Chondrocyte (in vitro differentiated cells): ENCODE results near the gene SLC2A1. TPM values are rescaled to one million over a fixed set of nuclear protein-coding genes. Genes with fewer than 3 reads are reported as not detected.

Experiments used
- DNase-seq: peaks from one replicate; pipeline ENCODE4 v3.0.0; 2021; ENCODE audit warnings: mixed read lengths, low spot score
- H3K27ac Mint-ChIP-seq: one replicate; pipeline ENCODE4 v1.8.0; 2021; ENCODE audit warnings: mild to moderate bottlenecking, moderate library complexity, mixed read lengths; ENCODE audit not compliant: unreplicated experiment
- H3K27me3 Mint-ChIP-seq: 2 replicates; pipeline ENCODE4 v1.8.0; 2021; ENCODE audit warnings: low read depth, mixed read lengths
- H3K36me3 Mint-ChIP-seq: 2 replicates; pipeline ENCODE4 v1.8.0; 2021; ENCODE audit warnings: low read depth, mixed read lengths
- H3K4me1 Mint-ChIP-seq: 2 replicates; pipeline ENCODE4 v1.8.0; 2021; ENCODE audit warnings: low read depth, mild to moderate bottlenecking, mixed read lengths
- H3K4me3 Mint-ChIP-seq: one replicate; pipeline ENCODE4 v1.8.0; 2021; ENCODE audit warnings: mild to moderate bottlenecking, moderate library complexity, mixed read lengths; ENCODE audit not compliant: unreplicated experiment
- H3K9me3 Mint-ChIP-seq: 2 replicates; pipeline ENCODE4 v1.8.0; 2021; ENCODE audit warnings: low read depth, mixed read lengths
- CTCF ChIP-seq: fragments of 200-600 bp; sonication (generic); IDR thresholded peaks from 2 replicates; pipeline ENCODE4 v1.5.0; 2021; ENCODE audit warnings: antibody characterized with exemption, mild to moderate bottlenecking, moderate library complexity
- total RNA-seq: library from RNA; stranded (reverse); gene quantifications from 3 replicates; pipeline ENCODE4 v1.2.1, GENCODE V29; 2021

Gene SLC2A1
- total RNA-seq, 1 donor from 2014 or later: 190 TPM

- Mint-ChIP-seq H3K27me3 (no peaks in the 10 kb centered on the region), H3K4me1 (peaks cover 32% of the 10 kb centered on the region), H3K4me3 (no peak overlapping the region), H3K36me3 (peaks cover 7% of the 10 kb centered on the region), H3K27ac (no peak overlapping the region), H3K9me3 (no peaks in the 10 kb centered on the region)
- no peak for DNase-seq
- TF ChIP-seq CTCF: no peak
Measured at GRCh38 chr1:42974767-42975437, 16.2 kb upstream of the SLC2A1 start.

- no peak overlapping the region for H3K27ac Mint-ChIP-seq
- H3K36me3 Mint-ChIP-seq: peaks cover 7% of the 10 kb centered on the region
- TF ChIP-seq CTCF: no peak
- H3K4me1 Mint-ChIP-seq: peaks cover 24% of the 10 kb centered on the region
- no peak for DNase-seq
- H3K4me3 Mint-ChIP-seq: no peak overlapping the region
- H3K27me3 Mint-ChIP-seq: no peaks in the 10 kb centered on the region
- no peaks in the 10 kb centered on the region for H3K9me3 Mint-ChIP-seq
Measured at GRCh38 chr1:42973799-42974198, 15.1 kb upstream of the SLC2A1 start.

DNA sequence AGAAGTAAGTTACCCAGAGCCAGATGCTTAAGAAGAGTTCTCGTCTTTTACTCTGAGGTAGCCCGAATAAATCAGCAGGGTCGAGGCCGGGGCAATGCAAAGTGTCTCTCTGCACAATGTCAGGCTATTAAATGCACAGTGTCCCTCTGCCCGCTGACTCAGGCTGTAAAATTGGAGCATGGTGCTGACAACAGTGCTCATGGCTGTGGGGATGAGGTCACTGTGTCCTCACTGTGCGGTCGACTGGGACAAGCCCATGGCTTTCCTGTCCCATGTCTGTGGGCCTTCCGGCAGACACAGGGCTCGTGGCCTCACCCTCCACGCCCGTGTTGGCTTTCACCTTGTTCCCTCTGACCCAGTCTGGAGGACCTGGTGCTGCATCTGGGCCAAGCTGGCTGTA, 14.6 kb upstream of the SLC2A1 start:
- H3K27me3 Mint-ChIP-seq: no peaks in the 10 kb centered on the region
- no peak overlapping the region for H3K27ac Mint-ChIP-seq
- H3K36me3 Mint-ChIP-seq: peaks cover 7% of the 10 kb centered on the region
- no peak for TF ChIP-seq CTCF
- no peak for DNase-seq
- peaks cover 20% of the 10 kb centered on the region for H3K4me1 Mint-ChIP-seq
- no peaks in the 10 kb centered on the region for H3K9me3 Mint-ChIP-seq
- no peak overlapping the region for H3K4me3 Mint-ChIP-seq

- no peak for DNase-seq
- H3K27me3 Mint-ChIP-seq: no peaks in the 10 kb centered on the region
- H3K27ac Mint-ChIP-seq: peak overlapping the region; percentile 8
- no peak overlapping the region for H3K4me3 Mint-ChIP-seq
- peaks cover 6% of the 10 kb centered on the region for H3K36me3 Mint-ChIP-seq
- no peak for TF ChIP-seq CTCF
- no peaks in the 10 kb centered on the region for H3K9me3 Mint-ChIP-seq
- peaks cover 29% of the 10 kb centered on the region for H3K4me1 Mint-ChIP-seq
Measured at GRCh38 chr1:42971841-42972291, 13.2 kb upstream of the SLC2A1 start.

DNA sequence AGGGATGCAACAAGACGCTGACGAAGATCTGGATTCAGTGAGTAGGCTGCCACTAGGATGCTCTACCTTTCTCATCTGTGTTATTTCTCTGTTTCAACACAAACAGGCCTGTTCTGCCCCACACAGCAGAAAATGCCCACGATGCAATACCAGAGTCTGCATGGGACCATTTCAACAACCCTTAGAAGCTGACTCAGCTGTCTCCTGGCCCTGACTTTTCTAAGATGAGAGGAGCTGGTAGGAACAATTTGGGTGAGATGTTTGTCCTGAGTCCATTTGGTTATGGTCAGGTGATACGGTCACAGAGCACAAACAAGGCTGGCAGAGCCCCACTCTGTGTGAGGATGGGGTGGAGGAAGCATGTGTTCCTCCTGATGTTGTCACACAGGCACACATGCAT, 11.5 kb upstream of the SLC2A1 start:
- H3K4me3 Mint-ChIP-seq: no peak overlapping the region
- H3K4me1 Mint-ChIP-seq: peaks cover 35% of the 10 kb centered on the region
- no peak overlapping the region for H3K27ac Mint-ChIP-seq
- H3K36me3 Mint-ChIP-seq: peaks cover 4% of the 10 kb centered on the region
- no peak for DNase-seq
- no peaks in the 10 kb centered on the region for H3K27me3 Mint-ChIP-seq
- no peak for TF ChIP-seq CTCF
- no peaks in the 10 kb centered on the region for H3K9me3 Mint-ChIP-seq
